ENCODE results near the gene SCRT2. TPM values are rescaled to one million over a fixed set of nuclear protein-coding genes. Genes with fewer than 3 reads are reported as not detected.

SCRT2 gene
- total RNA-seq, 1 experiment from 2014 or later = not detected

- no TSS peak for BruUV-seq (replicated peaks)
- no peak for TF ChIP-seq EZH2 (IDR thresholded peaks at IDR 0.05)
- TF ChIP-seq TCF7L2 (IDR thresholded peaks at IDR 0.05; ENCODE audit: borderline replicate concordance, extremely low read depth, insufficient read depth, insufficient read length) = no peak
- TF ChIP-seq CTCF (IDR thresholded peaks at IDR 0.05 in 2 of 3, conservative IDR thresholded peaks at IDR 0.05 in 1 of 3; ENCODE audit: borderline replicate concordance in 1 of 3, insufficient read depth in 1 of 3, low read depth in 2 of 3, low read length in 2 of 3) = no peak
- no peak for TF ChIP-seq SRF (IDR thresholded peaks at IDR 0.05; ENCODE audit: low read depth)
- TF ChIP-seq FOSL1 (IDR thresholded peaks at IDR 0.05; ENCODE audit: low read depth) = no peak
- TF ChIP-seq POLR2AphosphoS5 (IDR thresholded peaks at IDR 0.05; ENCODE audit: low read depth, low read length) = no peak
- TF ChIP-seq REST (IDR thresholded peaks at IDR 0.05; ENCODE audit: low read depth) = no peak
- Histone ChIP-seq H3K9me2 (ENCODE audit: insufficient read depth) (no peaks in the 10 kb centered on the region), H3K27ac (ENCODE audit: low read depth, low read length) (no peak overlapping the region), H3K79me2 (ENCODE audit: insufficient read depth, low read length) (no peaks in the 10 kb centered on the region), H3K36me3 (ENCODE audit: control insufficient read depth in 1 of 2, insufficient read depth in 2 of 2, low read length in 2 of 2) (no peaks in the 10 kb centered on the region), H4K20me1 (ENCODE audit: insufficient read depth) (no peaks in the 10 kb centered on the region), H3K27me3 (ENCODE audit: insufficient read depth, low read length) (no peaks in the 10 kb centered on the region; the same call in 1 of the 2 replicates), H3K4me1 (ENCODE audit: control insufficient read depth in 1 of 2, insufficient read depth in 2 of 2, low read length in 2 of 2) (no peaks in the 10 kb centered on the region), H2AFZ (ENCODE audit: low read depth, low read length, poor library complexity, severe bottlenecking) (no peak overlapping the region), H3K4me3 (replicated peaks in 1 of 2; ENCODE audit: low read depth in 1 of 2, low read length in 2 of 2) (no peak overlapping the region), H3K4me2 (ENCODE audit: low read length) (no peak overlapping the region), H3K9me3 (ENCODE audit: control insufficient read depth in 1 of 2, insufficient read depth in 1 of 2, low read depth in 1 of 2, low read length in 2 of 2) (no peaks in the 10 kb centered on the region), H3K9ac (ENCODE audit: low read length) (no peak overlapping the region)
- intact Hi-C loops (cut with micrococcal nuclease) = no loop called here
- ChIA-PET CTCF (no interaction called here), POLR2A (no interaction called here), RAD21 (ENCODE audit: low non-redundant PET in 1 of 2, low total read pairs in 2 of 2, uncharacterized antibody in 2 of 2, unreplicated experiment in 2 of 2) (no interaction called here)
- ATAC-seq (no peak), DNase-seq (ENCODE audit: low read depth, low spot score) (no peak)
Observed at GRCh38 chr20:625360-625932, 50.2 kb downstream of the SCRT2 start.

Data from HCT116 (cell line).